Activated naive CD4-positive, alpha-beta T cell treated with anti-CD3 and anti-CD28 coated beads, Interleukin-2, amount 50 U/mL, for 24 hours (primary cell): Measurements from ENCODE around the gene CSRP1.

Experiments
- H3K27ac Mint-ChIP-seq: one replicate; pipeline ENCODE4 v1.8.0; 2021; ENCODE audit warnings: mild to moderate bottlenecking, mixed read lengths
- H3K27me3 Mint-ChIP-seq: one replicate; pipeline ENCODE4 v1.8.0; 2021; ENCODE audit warnings: mixed read lengths
- H3K36me3 Mint-ChIP-seq: one replicate; pipeline ENCODE4 v1.8.0; 2021; ENCODE audit warnings: mixed read lengths
- H3K4me1 Mint-ChIP-seq: one replicate; pipeline ENCODE4 v1.8.0; 2021; ENCODE audit warnings: mixed read lengths
- H3K4me3 Mint-ChIP-seq: one replicate; pipeline ENCODE4 v1.8.0; 2021; ENCODE audit warnings: mild to moderate bottlenecking, mixed read lengths
- H3K9me3 Mint-ChIP-seq: one replicate; pipeline ENCODE4 v1.8.0; 2021; ENCODE audit warnings: mixed read lengths

CSRP1 gene

DNA sequence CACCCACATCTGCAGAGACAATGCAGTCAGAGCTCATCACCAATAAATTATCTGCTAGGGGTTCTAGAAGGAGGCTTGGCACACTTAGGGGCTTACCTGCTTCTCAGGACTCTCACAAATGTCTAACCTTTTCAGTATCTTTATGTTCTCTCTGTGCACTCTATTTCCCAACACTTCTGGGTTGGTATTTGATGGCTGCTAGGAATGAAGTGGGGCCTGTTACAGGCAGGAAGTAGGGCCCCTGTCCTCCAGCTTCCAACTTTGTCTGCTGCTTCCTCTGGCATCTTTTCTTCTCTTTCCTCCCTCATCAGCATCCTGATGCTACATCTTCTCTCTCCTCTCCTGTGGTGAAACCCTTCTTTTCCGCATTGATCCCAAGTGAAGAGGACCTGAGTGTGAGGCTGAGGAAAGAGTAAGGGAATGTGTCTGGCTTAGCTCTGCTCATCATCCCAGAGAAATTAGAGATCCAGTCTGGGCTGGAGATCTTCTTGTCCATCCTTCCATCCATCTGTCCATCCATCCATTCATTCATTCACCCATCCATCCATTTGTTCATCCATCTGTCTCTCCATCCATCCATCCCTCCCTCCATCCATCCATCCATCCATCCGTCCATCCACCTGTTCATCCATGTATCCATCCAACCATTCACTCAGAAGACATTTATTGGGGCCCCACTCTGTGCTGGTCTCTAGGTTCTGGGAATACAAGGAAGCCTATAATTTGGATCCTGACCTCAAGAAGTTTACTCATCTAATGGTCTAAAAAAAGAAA is 2.9 kb upstream of the CSRP1 start:
- peaks cover 26% of the 10 kb centered on the region for H3K4me1 Mint-ChIP-seq
- H3K36me3 Mint-ChIP-seq: peaks cover 3% of the 10 kb centered on the region
- peak overlapping the region; percentile 39 for H3K27ac Mint-ChIP-seq
- no peak overlapping the region for H3K4me3 Mint-ChIP-seq
- no peaks in the 10 kb centered on the region for H3K27me3 Mint-ChIP-seq
- no peaks in the 10 kb centered on the region for H3K9me3 Mint-ChIP-seq

- Mint-ChIP-seq H3K4me1 (peaks cover 33% of the 10 kb centered on the region), H3K27me3 (no peaks in the 10 kb centered on the region), H3K36me3 (no peaks in the 10 kb centered on the region), H3K27ac (no peak overlapping the region), H3K4me3 (peak overlapping the region; percentile 15), H3K9me3 (no peaks in the 10 kb centered on the region)
Measured at GRCh38 chr1:201508809-201509208, 1.9 kb upstream of the CSRP1 start.

GRCh38 chr1:201507360-201507675 is 395 bp upstream of the CSRP1 start:
- Mint-ChIP-seq H3K27ac (peak overlapping the region; percentile 87), H3K4me3 (peak overlapping the region; percentile 87), H3K36me3 (no peaks in the 10 kb centered on the region), H3K4me1 (peaks cover 39% of the 10 kb centered on the region), H3K27me3 (no peaks in the 10 kb centered on the region), H3K9me3 (no peaks in the 10 kb centered on the region)

- H3K36me3 Mint-ChIP-seq: no peaks in the 10 kb centered on the region
Measured at GRCh38 chr1:201506092-201506491, 831 bp downstream of the CSRP1 start.

GRCh38 chr1:201505503-201505890 is 1.4 kb downstream of the CSRP1 start:
- H3K4me1 Mint-ChIP-seq: peaks cover 39% of the 10 kb centered on the region

More at GRCh38 chr1:201506092-201506491, 831 bp downstream of the CSRP1 start:
- H3K9me3 Mint-ChIP-seq: no peaks in the 10 kb centered on the region
- H3K4me3 Mint-ChIP-seq: peak overlapping the region; percentile 92
- peak overlapping the region; percentile 74 for H3K27ac Mint-ChIP-seq
- H3K27me3 Mint-ChIP-seq: no peaks in the 10 kb centered on the region
- H3K4me1 Mint-ChIP-seq: peaks cover 39% of the 10 kb centered on the region

GRCh38 chr1:201504799-201505502 is 2.0 kb downstream of the CSRP1 start:
- Mint-ChIP-seq H3K27ac (peak overlapping the region; percentile 55), H3K36me3 (no peaks in the 10 kb centered on the region), H3K4me3 (peak overlapping the region; percentile 92), H3K9me3 (no peaks in the 10 kb centered on the region), H3K27me3 (no peaks in the 10 kb centered on the region), H3K4me1 (peaks cover 39% of the 10 kb centered on the region)

More at GRCh38 chr1:201505503-201505890, 1.4 kb downstream of the CSRP1 start:
- peak overlapping the region; percentile 92 for H3K4me3 Mint-ChIP-seq
- H3K27me3 Mint-ChIP-seq: no peaks in the 10 kb centered on the region
- no peaks in the 10 kb centered on the region for H3K9me3 Mint-ChIP-seq
- H3K27ac Mint-ChIP-seq: peak overlapping the region; percentile 55
- H3K36me3 Mint-ChIP-seq: no peaks in the 10 kb centered on the region

- Mint-ChIP-seq H3K27me3 (no peaks in the 10 kb centered on the region), H3K4me1 (peaks cover 39% of the 10 kb centered on the region), H3K27ac (no peak overlapping the region), H3K4me3 (no peak overlapping the region), H3K36me3 (no peaks in the 10 kb centered on the region), H3K9me3 (no peaks in the 10 kb centered on the region)
Measured at GRCh38 chr1:201504179-201504631, 2.7 kb downstream of the CSRP1 start.

GRCh38 chr1:201503397-201504176 is 3.3 kb downstream of the CSRP1 start:
- no peak overlapping the region for H3K27ac Mint-ChIP-seq
- no peaks in the 10 kb centered on the region for H3K36me3 Mint-ChIP-seq
- H3K27me3 Mint-ChIP-seq: no peaks in the 10 kb centered on the region
- H3K4me3 Mint-ChIP-seq: no peak overlapping the region
- H3K9me3 Mint-ChIP-seq: no peaks in the 10 kb centered on the region
- peaks cover 39% of the 10 kb centered on the region for H3K4me1 Mint-ChIP-seq

- H3K36me3 Mint-ChIP-seq: no peaks in the 10 kb centered on the region
- no peaks in the 10 kb centered on the region for H3K9me3 Mint-ChIP-seq
- no peaks in the 10 kb centered on the region for H3K27me3 Mint-ChIP-seq
- H3K27ac Mint-ChIP-seq: no peak overlapping the region
- peaks cover 33% of the 10 kb centered on the region for H3K4me1 Mint-ChIP-seq
- no peak overlapping the region for H3K4me3 Mint-ChIP-seq
Measured at GRCh38 chr1:201502511-201502857, 4.4 kb downstream of the CSRP1 start.

DNA sequence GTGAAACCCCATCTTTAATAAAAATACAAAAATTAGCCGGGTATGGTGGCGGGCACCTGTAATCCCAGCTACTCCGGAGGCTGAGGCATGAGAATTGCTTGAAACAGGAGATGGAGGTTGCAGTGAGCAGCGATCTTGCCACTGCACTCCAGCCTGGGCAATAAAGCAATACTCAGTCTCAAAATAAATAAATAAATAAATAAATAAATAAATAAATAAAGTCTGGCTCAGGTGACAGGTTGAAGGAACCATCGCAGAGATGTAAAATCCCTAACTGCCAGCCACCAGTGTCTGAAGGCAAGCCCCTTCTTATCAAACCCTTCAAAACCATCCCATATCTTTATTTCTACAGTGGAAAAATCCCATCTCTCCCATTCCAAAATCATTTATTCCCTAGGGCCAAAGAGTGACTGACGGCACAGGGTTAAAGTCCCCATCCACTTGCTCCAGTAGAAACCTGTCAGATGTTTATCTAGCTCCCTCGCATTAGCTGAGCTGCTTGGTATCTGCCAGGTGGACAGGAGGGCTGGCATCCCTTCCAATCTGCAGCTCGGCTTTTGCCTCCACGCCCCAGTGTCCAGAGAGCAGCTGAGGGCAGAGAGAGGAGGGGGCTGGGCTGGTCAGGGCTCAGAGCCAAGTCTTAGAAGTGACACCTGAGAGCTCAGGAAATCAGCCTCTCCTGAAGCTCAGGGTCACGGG is 5.0 kb downstream of the CSRP1 start:
- H3K4me1 Mint-ChIP-seq: peaks cover 29% of the 10 kb centered on the region
- no peaks in the 10 kb centered on the region for H3K27me3 Mint-ChIP-seq
- H3K27ac Mint-ChIP-seq: no peak overlapping the region
- no peak overlapping the region for H3K4me3 Mint-ChIP-seq
- H3K36me3 Mint-ChIP-seq: no peaks in the 10 kb centered on the region
- H3K9me3 Mint-ChIP-seq: no peaks in the 10 kb centered on the region

DNA sequence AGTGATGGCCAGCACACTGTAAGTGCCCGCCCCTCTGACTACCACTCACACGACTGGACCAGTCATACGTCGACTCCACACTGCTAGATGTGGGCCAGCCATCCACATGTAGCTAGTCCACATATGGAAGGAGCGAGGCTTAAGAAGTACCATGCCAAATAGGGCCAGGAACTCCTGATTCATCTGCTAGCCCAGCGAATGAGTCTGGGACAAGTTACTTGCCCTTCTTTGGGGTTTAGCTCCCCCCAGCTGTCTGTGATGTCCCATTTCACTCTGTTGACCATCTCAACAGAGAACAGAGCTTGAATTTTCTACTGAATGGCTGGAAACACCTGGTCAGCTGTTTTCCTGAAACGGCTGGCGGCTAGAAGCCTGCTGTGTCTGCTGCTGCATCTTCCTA is 5.8 kb downstream of the CSRP1 start:
- H3K4me3 Mint-ChIP-seq: no peak overlapping the region
- peaks cover 26% of the 10 kb centered on the region for H3K4me1 Mint-ChIP-seq
- no peaks in the 10 kb centered on the region for H3K36me3 Mint-ChIP-seq
- H3K9me3 Mint-ChIP-seq: no peaks in the 10 kb centered on the region
- H3K27me3 Mint-ChIP-seq: no peaks in the 10 kb centered on the region
- no peak overlapping the region for H3K27ac Mint-ChIP-seq

DNA sequence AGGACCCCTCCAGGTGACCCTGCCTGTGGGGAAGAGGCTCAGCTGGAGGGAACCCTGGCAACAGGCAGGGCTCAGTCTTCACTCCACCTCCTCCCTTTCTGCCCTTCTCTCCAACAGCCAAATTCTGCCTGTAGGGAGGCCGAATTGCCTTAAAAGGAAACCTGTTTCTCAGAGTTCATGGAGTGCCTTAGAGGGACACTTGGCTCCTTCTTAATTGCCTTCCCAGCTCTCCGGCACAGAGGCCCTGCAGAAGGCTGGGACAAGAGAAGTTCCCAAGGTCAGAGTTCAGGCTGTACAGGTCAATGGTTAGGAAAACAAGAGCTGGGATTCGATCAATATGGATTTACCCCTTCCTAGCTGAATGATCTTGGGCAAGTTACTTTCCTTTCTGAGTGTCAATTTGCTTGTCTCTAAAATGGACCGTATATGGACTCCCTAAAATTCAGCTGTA is 6.2 kb downstream of the CSRP1 start:
- no peak overlapping the region for H3K27ac Mint-ChIP-seq
- H3K27me3 Mint-ChIP-seq: no peaks in the 10 kb centered on the region
- no peaks in the 10 kb centered on the region for H3K9me3 Mint-ChIP-seq
- H3K36me3 Mint-ChIP-seq: no peaks in the 10 kb centered on the region
- peaks cover 22% of the 10 kb centered on the region for H3K4me1 Mint-ChIP-seq
- no peak overlapping the region for H3K4me3 Mint-ChIP-seq

DNA sequence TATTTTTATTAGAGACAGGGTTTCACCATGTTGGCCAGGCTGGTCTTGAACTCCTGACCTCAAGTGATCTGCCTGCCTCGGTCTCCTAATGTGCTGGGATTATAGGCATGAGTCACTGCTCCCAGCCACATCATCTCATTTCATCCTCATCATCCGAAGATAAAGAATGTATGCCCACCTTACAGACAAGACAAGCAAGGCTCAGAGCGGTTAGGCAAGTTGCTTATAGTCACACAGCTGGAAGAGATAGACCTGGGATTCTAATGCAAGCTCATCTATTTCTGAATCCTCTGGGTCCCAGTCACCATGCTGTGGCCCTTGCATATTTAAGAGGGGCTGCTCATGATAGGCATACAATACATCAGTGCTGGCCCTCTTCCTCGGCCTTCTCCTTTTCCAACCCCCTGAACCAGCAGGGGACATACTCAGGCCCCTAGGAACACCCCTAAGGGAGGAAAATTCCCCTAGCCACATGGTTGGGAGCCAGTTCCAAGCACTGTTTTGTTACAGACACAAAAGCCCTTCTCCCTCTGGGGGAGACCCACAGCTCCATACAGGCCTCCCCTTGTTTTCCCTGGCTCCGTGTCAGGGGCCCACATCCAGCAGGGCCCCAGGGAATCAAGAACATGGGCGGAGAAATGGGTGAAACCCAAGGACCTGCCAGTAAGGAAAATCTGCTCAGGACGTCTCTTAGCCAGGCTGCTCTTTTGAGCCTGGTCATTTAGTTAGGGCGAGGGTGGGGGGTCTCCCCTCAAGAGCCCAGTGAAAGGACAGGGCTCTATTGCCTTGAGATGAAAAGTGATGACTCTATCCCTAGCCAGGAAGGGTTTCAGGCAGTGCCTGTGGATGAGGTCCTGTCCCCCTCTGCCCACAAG is 6.9 kb downstream of the CSRP1 start:
- no peaks in the 10 kb centered on the region for H3K9me3 Mint-ChIP-seq
- H3K36me3 Mint-ChIP-seq: no peaks in the 10 kb centered on the region
- no peak overlapping the region for H3K4me3 Mint-ChIP-seq
- H3K27me3 Mint-ChIP-seq: no peaks in the 10 kb centered on the region
- peaks cover 15% of the 10 kb centered on the region for H3K4me1 Mint-ChIP-seq
- no peak overlapping the region for H3K27ac Mint-ChIP-seq

- Mint-ChIP-seq H3K9me3 (no peaks in the 10 kb centered on the region), H3K27ac (no peak overlapping the region), H3K27me3 (no peaks in the 10 kb centered on the region), H3K4me1 (peaks cover 10% of the 10 kb centered on the region), H3K36me3 (no peaks in the 10 kb centered on the region), H3K4me3 (no peak overlapping the region)
Measured at GRCh38 chr1:201499191-201499590, 7.7 kb downstream of the CSRP1 start.
